ES-I3 (cell line): ENCODE results near the gene CCL5.
"Not testable (repeated sequence)": the region's sequence is repeated elsewhere in the genome, so short reads cannot be mapped to it uniquely, and the experiment has no call there.

Source experiments
- H3K36me3 ChIP-seq: 2 replicates; pipeline ENCODE4 v1.6.1; 2013; ENCODE audit warnings: mild to moderate bottlenecking, low read length, control low read depth, moderate library complexity; ENCODE audit not compliant: insufficient read depth
- H3K4me1 ChIP-seq: 2 replicates; pipeline ENCODE4 v1.6.1; 2013; ENCODE audit warnings: mild to moderate bottlenecking, control low read depth, low read length; ENCODE audit not compliant: insufficient read depth
- H3K9ac ChIP-seq: 2 replicates; pipeline ENCODE4 v1.6.1; 2013; ENCODE audit warnings: low read depth, mild to moderate bottlenecking, low read length, moderate library complexity
- H3K9me3 ChIP-seq: 2 replicates; pipeline ENCODE4 v1.6.1; 2013; ENCODE audit warnings: mild to moderate bottlenecking, low read length, moderate library complexity; ENCODE audit not compliant: control insufficient read depth, insufficient read depth

CCL5 gene

GRCh38 chr17:35906926-35907637, 26.9 kb upstream of the CCL5 start:
- Histone ChIP-seq H3K36me3 (no peaks in the 10 kb centered on the region), H3K9ac (no peak overlapping the region), H3K4me1 (no peaks in the 10 kb centered on the region), H3K9me3 (peaks cover 2% of the 10 kb centered on the region; the same call in 1 of the 2 replicates)

GRCh38 chr17:35906191-35906925, 26.2 kb upstream of the CCL5 start:
- Histone ChIP-seq H3K9ac (no peak overlapping the region), H3K4me1 (no peaks in the 10 kb centered on the region), H3K36me3 (no peaks in the 10 kb centered on the region), H3K9me3 (peaks cover 2% of the 10 kb centered on the region; the same call in 1 of the 2 replicates)

GRCh38 chr17:35903451-35903850, 23.3 kb upstream of the CCL5 start:
- Histone ChIP-seq H3K4me1 (no peaks in the 10 kb centered on the region), H3K9ac (no peak overlapping the region), H3K36me3 (no peaks in the 10 kb centered on the region), H3K9me3 (no peaks in the 10 kb centered on the region)

- H3K36me3 ChIP-seq: no peaks in the 10 kb centered on the region
- H3K4me1 ChIP-seq: no peaks in the 10 kb centered on the region
- no peak overlapping the region for H3K9ac ChIP-seq
- no peaks in the 10 kb centered on the region for H3K9me3 ChIP-seq
Observed at GRCh38 chr17:35901631-35902175, 21.5 kb upstream of the CCL5 start.

GRCh38 chr17:35900708-35901480, 20.7 kb upstream of the CCL5 start:
- Histone ChIP-seq H3K4me1 (no peaks in the 10 kb centered on the region), H3K9ac (no peak overlapping the region), H3K9me3 (no peaks in the 10 kb centered on the region), H3K36me3 (no peaks in the 10 kb centered on the region)

- H3K9me3 ChIP-seq: no peaks in the 10 kb centered on the region
- no peak overlapping the region for H3K9ac ChIP-seq
- H3K36me3 ChIP-seq: no peaks in the 10 kb centered on the region
- no peaks in the 10 kb centered on the region for H3K4me1 ChIP-seq
Observed at GRCh38 chr17:35900280-35900679, 20.1 kb upstream of the CCL5 start.

- H3K4me1 ChIP-seq: no peaks in the 10 kb centered on the region
- no peaks in the 10 kb centered on the region for H3K36me3 ChIP-seq
- no peaks in the 10 kb centered on the region for H3K9me3 ChIP-seq
- H3K9ac ChIP-seq: no peak overlapping the region
Observed at GRCh38 chr17:35898283-35899070, 18.3 kb upstream of the CCL5 start.

GRCh38 chr17:35897772-35898171, 17.6 kb upstream of the CCL5 start:
- not testable (repeated sequence) for H3K9me3 ChIP-seq, H3K36me3 ChIP-seq, H3K4me1 ChIP-seq, H3K9ac ChIP-seq

- no peaks in the 10 kb centered on the region for H3K36me3 ChIP-seq
- H3K9ac ChIP-seq: no peak overlapping the region
- peaks cover 7% of the 10 kb centered on the region; the same call in 1 of the 2 replicates for H3K4me1 ChIP-seq
- H3K9me3 ChIP-seq: no peaks in the 10 kb centered on the region
Observed at GRCh38 chr17:35895636-35896587, 15.8 kb upstream of the CCL5 start.

GRCh38 chr17:35894206-35894605, 14.0 kb upstream of the CCL5 start:
- Histone ChIP-seq H3K9me3 (no peaks in the 10 kb centered on the region; the same call in 1 of the 2 replicates), H3K9ac (no peak overlapping the region), H3K36me3 (no peaks in the 10 kb centered on the region), H3K4me1 (peaks cover 16% of the 10 kb centered on the region)

- Histone ChIP-seq H3K36me3 (no peaks in the 10 kb centered on the region), H3K9ac (no peak overlapping the region), H3K9me3 (no peaks in the 10 kb centered on the region; the same call in 1 of the 2 replicates), H3K4me1 (peaks cover 16% of the 10 kb centered on the region)
Observed at GRCh38 chr17:35893751-35894150, 13.6 kb upstream of the CCL5 start.

- Histone ChIP-seq H3K9me3 (no peaks in the 10 kb centered on the region; the same call in 1 of the 2 replicates), H3K36me3 (no peaks in the 10 kb centered on the region), H3K4me1 (peaks cover 16% of the 10 kb centered on the region), H3K9ac (no peak overlapping the region)
Observed at GRCh38 chr17:35892091-35893035, 12.2 kb upstream of the CCL5 start.
